ENCODE data around the gene MRPS35. TPM values are rescaled to one million over a fixed set of nuclear protein-coding genes. Genes with fewer than 3 reads are reported as not detected.

MRPS35 gene
- total and polyA plus RNA-seq, 2 donors (not counting 1 experiment from before 2014, with no cell fraction given) = 17.4 to 24.5 TPM

DNA sequence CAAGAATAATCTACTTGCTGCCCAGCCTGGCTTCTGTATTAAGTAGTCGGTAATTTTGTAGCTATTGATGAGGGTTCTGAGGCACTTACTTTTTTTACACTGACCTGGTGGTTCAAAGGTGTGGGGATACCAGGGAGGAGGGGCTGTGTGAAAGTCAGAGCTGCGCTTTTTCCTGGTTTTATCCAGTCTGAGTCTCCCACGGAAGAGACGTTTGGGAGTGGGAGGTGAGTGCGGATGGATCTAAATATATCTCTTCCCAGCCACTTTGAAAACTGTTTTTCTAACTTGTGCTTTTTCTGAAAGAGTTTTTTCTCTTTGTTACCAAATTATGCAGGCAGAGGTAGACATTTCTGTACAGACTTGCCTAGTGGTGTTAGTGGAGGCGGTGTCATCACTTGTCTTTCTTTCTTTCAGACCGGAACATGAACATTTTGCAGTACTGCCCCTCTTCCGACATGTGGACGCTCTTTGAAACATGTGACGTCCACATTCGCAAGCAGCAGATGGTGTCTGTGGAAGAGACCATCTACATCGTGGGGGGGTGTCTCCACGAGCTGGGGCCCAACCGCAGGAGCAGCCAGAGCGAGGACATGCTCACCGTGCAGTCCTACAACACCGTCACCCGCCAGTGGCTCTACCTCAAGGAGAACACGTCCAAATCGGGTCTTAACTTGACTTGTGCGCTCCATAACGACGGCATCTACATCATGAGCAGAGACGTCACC is 86.8 kb downstream of the MRPS35 start:
- no peak overlapping the region for H3K27ac ChIP-seq (ENCODE audit: low read length in 2 of 2)
- WGBS (ENCODE audit: insufficient coverage) = 99% methylated on average over 20 of the region's 24 CpGs
- ATAC-seq (ENCODE audit: low read depth) (no peak), DNase-seq (no peak)
- H2AFZ ChIP-seq (ENCODE audit: insufficient read depth, low read depth, low read length, poor library complexity, severe bottlenecking) = no peak overlapping the region
- H3K9me3 ChIP-seq (ENCODE audit: control extremely low read depth in 1 of 3, control insufficient read depth in 2 of 3, insufficient read depth in 1 of 3, low read length in 2 of 3) = no peaks in the 10 kb centered on the region
- peaks cover 0 to 22% of the 10 kb centered on the region in 2 experiments for H3K36me3 ChIP-seq (replicated peaks in 1 of 2; ENCODE audit: control extremely low read depth in 1 of 2, control insufficient read depth in 1 of 2, extremely low read depth in 1 of 2, insufficient read depth in 2 of 2, low read length in 1 of 2)
- H3K79me2 ChIP-seq (ENCODE audit: control insufficient read depth, insufficient read depth, low read length) = no peaks in the 10 kb centered on the region
- no peak overlapping the region for H3K4me3 ChIP-seq (ENCODE audit: control extremely low read depth in 1 of 5, extremely low read depth in 1 of 5, insufficient read depth in 1 of 5, low read depth in 2 of 5, low read length in 4 of 5)
- no peaks in the 10 kb centered on the region for H3K4me1 ChIP-seq (ENCODE audit: control insufficient read depth in 2 of 2, insufficient read depth in 2 of 2, low read length in 2 of 2)
- no peak overlapping the region for H3K27ac Mint-ChIP-seq
- H3K4me3 Mint-ChIP-seq = no peak overlapping the region
- POLR2A ChIA-PET = no interaction called here
- no peak overlapping the region for H3K9ac ChIP-seq (ENCODE audit: low read length)
- H3K4me2 ChIP-seq (replicated peaks; ENCODE audit: low read depth, low read length, poor library complexity, severe bottlenecking) = no peak overlapping the region
- intact Hi-C loops (cut with micrococcal nuclease) = no loop called here
- no peaks in the 10 kb centered on the region for H3K27me3 ChIP-seq (replicated peaks in 1 of 4; ENCODE audit: control extremely low read depth in 1 of 4, control insufficient read depth in 3 of 4, insufficient read depth in 4 of 4, low read length in 3 of 4)
- CTCF ChIA-PET = no interaction called here
- TF ChIP-seq EZH2 (IDR thresholded peaks at IDR 0.05; ENCODE audit: borderline replicate concordance, insufficient read depth, low read depth, low read length, poor library complexity, severe bottlenecking) = no peak
- TF ChIP-seq, protein P1, sequence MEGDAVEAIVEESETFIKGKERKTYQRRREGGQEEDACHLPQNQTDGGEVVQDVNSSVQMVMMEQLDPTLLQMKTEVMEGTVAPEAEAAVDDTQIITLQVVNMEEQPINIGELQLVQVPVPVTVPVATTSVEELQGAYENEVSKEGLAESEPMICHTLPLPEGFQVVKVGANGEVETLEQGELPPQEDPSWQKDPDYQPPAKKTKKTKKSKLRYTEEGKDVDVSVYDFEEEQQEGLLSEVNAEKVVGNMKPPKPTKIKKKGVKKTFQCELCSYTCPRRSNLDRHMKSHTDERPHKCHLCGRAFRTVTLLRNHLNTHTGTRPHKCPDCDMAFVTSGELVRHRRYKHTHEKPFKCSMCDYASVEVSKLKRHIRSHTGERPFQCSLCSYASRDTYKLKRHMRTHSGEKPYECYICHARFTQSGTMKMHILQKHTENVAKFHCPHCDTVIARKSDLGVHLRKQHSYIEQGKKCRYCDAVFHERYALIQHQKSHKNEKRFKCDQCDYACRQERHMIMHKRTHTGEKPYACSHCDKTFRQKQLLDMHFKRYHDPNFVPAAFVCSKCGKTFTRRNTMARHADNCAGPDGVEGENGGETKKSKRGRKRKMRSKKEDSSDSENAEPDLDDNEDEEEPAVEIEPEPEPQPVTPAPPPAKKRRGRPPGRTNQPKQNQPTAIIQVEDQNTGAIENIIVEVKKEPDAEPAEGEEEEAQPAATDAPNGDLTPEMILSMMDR (IDR thresholded peaks at IDR 0.05) = no peak
- H3K27me3 Mint-ChIP-seq = no peaks in the 10 kb centered on the region
- no peaks in the 10 kb centered on the region for H4K20me1 ChIP-seq (ENCODE audit: control insufficient read depth, insufficient read depth, low read length, poor library complexity, severe bottlenecking)
- no peaks in the 10 kb centered on the region for H3K4me1 Mint-ChIP-seq
- H3K9me3 Mint-ChIP-seq (ENCODE audit: insufficient read depth) = no peaks in the 10 kb centered on the region

DNA sequence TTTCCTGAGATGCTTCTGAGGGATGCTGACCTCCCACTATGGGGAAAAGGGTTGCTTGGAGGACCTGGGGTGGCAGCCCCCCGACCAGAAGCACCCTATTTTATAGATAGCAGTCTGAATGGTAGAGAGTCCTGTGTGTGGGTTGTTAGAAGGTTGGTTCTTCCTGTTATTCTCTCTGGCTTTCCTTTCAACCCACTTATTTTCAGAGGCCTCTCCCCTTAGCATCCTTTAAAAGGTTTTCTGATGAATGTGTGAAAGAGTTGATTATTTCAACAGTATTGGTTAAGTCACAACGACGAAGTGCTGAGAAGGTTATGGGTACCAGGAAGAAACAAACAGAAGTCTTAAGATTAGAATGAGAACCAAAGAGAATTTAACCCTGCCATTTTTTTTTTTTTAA is 90.2 kb downstream of the MRPS35 start:
- Histone ChIP-seq H3K4me2 (replicated peaks; ENCODE audit: low read depth, low read length, poor library complexity, severe bottlenecking) (no peak overlapping the region), H3K4me3 (ENCODE audit: control extremely low read depth in 1 of 5, extremely low read depth in 1 of 5, insufficient read depth in 1 of 5, low read depth in 2 of 5, low read length in 4 of 5) (no peak overlapping the region), H2AFZ (ENCODE audit: insufficient read depth, low read depth, low read length, poor library complexity, severe bottlenecking) (no peak overlapping the region), H3K9me3 (ENCODE audit: control extremely low read depth in 1 of 3, control insufficient read depth in 2 of 3, insufficient read depth in 1 of 3, low read length in 2 of 3) (no peaks in the 10 kb centered on the region), H4K20me1 (ENCODE audit: control insufficient read depth, insufficient read depth, low read length, poor library complexity, severe bottlenecking) (no peaks in the 10 kb centered on the region), H3K36me3 (replicated peaks in 1 of 2; ENCODE audit: control extremely low read depth in 1 of 2, control insufficient read depth in 1 of 2, extremely low read depth in 1 of 2, insufficient read depth in 2 of 2, low read length in 1 of 2) (peaks cover 0 to 9% of the 10 kb centered on the region in 2 experiments), H3K4me1 (ENCODE audit: control insufficient read depth in 2 of 2, insufficient read depth in 2 of 2, low read length in 2 of 2) (no peaks in the 10 kb centered on the region), H3K79me2 (ENCODE audit: control insufficient read depth, insufficient read depth, low read length) (no peaks in the 10 kb centered on the region), H3K27ac (ENCODE audit: low read length in 2 of 2) (no peak overlapping the region), H3K27me3 (replicated peaks in 1 of 4; ENCODE audit: control extremely low read depth in 1 of 4, control insufficient read depth in 3 of 4, insufficient read depth in 4 of 4, low read length in 3 of 4) (no peaks in the 10 kb centered on the region), H3K9ac (ENCODE audit: low read length) (no peak overlapping the region)
- no peaks in the 10 kb centered on the region for H3K27me3 Mint-ChIP-seq
- DNase-seq (no peak), ATAC-seq (ENCODE audit: low read depth) (no peak)
- no peak overlapping the region for H3K4me3 Mint-ChIP-seq
- TF ChIP-seq, protein P1 (IDR thresholded peaks at IDR 0.05) = no peak
- no peak for TF ChIP-seq EZH2 (IDR thresholded peaks at IDR 0.05; ENCODE audit: borderline replicate concordance, insufficient read depth, low read depth, low read length, poor library complexity, severe bottlenecking)
- no peak overlapping the region for H3K27ac Mint-ChIP-seq
- intact Hi-C loops (cut with micrococcal nuclease) = no loop called here
- POLR2A ChIA-PET = no interaction called here
- H3K9me3 Mint-ChIP-seq (ENCODE audit: insufficient read depth) = no peaks in the 10 kb centered on the region
- CTCF ChIA-PET = no interaction called here
- no peaks in the 10 kb centered on the region for H3K4me1 Mint-ChIP-seq
- no CpG with 5 or more reads among the region's 3 CpGs for WGBS (ENCODE audit: insufficient coverage)
